Fibroblast of skin of left quadriceps (primary cell): ENCODE data around the gene MEIS2.
A peak's percentile ranks its signal among the peaks of the same experiment; 100 is the strongest.

Source experiments
- DNase-seq, 2 experiments: peaks; one replicate each; pipeline ENCODE4 v3.0.0-alpha.2; 2013; ENCODE audit warnings: low read depth in 2 of 2

Gene MEIS2

GRCh38 chr15:36901012-36901411 lies 199.3 kb downstream of the MEIS2 start:
- no peak for DNase-seq

- peak; percentile 74 to 75 for DNase-seq
These were observed 200.7 kb downstream of the MEIS2 start for GRCh38 chr15:36899696-36900095.

GRCh38 chr15:36898536-36899126 lies 201.7 kb downstream of the MEIS2 start:
- DNase-seq = no peak

GRCh38 chr15:36897834-36898233 lies 202.5 kb downstream of the MEIS2 start:
- DNase-seq = no peak

GRCh38 chr15:36896949-36897348 lies 203.4 kb downstream of the MEIS2 start:
- DNase-seq = no peak

GRCh38 chr15:36894075-36894474 lies 206.3 kb downstream of the MEIS2 start:
- no peak for DNase-seq

GRCh38 chr15:36893276-36893675 lies 207.1 kb downstream of the MEIS2 start:
- no peak for DNase-seq

- DNase-seq = no peak
These were observed 212.0 kb downstream of the MEIS2 start for GRCh38 chr15:36888011-36888992.

- DNase-seq = no peak
These were observed 213.0 kb downstream of the MEIS2 start for GRCh38 chr15:36887214-36887961.

GRCh38 chr15:36886701-36887100 lies 213.6 kb downstream of the MEIS2 start:
- no peak for DNase-seq

- no peak for DNase-seq
These were observed 214.2 kb downstream of the MEIS2 start for GRCh38 chr15:36886191-36886590.

GRCh38 chr15:36885771-36886170 lies 214.6 kb downstream of the MEIS2 start:
- no peak for DNase-seq

GRCh38 chr15:36884936-36885635 lies 215.3 kb downstream of the MEIS2 start:
- no peak for DNase-seq

GRCh38 chr15:36884518-36884875 lies 215.9 kb downstream of the MEIS2 start:
- no peak for DNase-seq

- DNase-seq = peak; percentile 75 to 76
These were observed 216.4 kb downstream of the MEIS2 start for GRCh38 chr15:36883713-36884517.

GRCh38 chr15:36882487-36883131 lies 217.7 kb downstream of the MEIS2 start:
- DNase-seq = no peak

- DNase-seq = no peak
These were observed 218.3 kb downstream of the MEIS2 start for GRCh38 chr15:36882056-36882455.

- no peak for DNase-seq
These were observed 218.8 kb downstream of the MEIS2 start for GRCh38 chr15:36881516-36881915.

- DNase-seq = no peak
These were observed 219.4 kb downstream of the MEIS2 start for GRCh38 chr15:36880913-36881460.
